T-helper 1 cell treated with Interleukin-12 subunit alpha and Interleukin-12 subunit beta and Interleukin-4 antibody, amounts not matched to agents 30 ng/mL and 1 ng/mL, for 36 hours (primary cell): ENCODE measurements around the gene FBXO40. TPM values are rescaled to one million over a fixed set of nuclear protein-coding genes. Genes with fewer than 3 reads are reported as not detected.

Experiments
- intact Hi-C: fragments of 100-400 bp; cut with micrococcal nuclease; formaldehyde crosslinking; loops from one replicate; pipeline ENCODE4 v1.15.1; 2024
- total RNA-seq: library from RNA; stranded (reverse); gene quantifications from 2 replicates; pipeline ENCODE4 v1.2.3, GENCODE V29; 2022

Gene FBXO40
- total RNA-seq, 1 donor from 2014 or later = not detected

- intact Hi-C loops = loop anchor here (2.0 to 5.0 kb wide), 3 partner anchors 57 to 1019 kb away; partner anchors contain the start of gene PARP14
Measured at GRCh38 chr3:121661376-121661775, 68.2 kb downstream of the FBXO40 start.

GRCh38 chr3:121662742-121663141 is 69.6 kb downstream of the FBXO40 start:
- intact Hi-C loops = loop anchor here (5.0 kb wide), 1 partner anchor 640 kb away; no protein-coding TSS in a partner anchor

GRCh38 chr3:121663171-121663847 is 70.1 kb downstream of the FBXO40 start:
- intact Hi-C loops = loop anchor here (5.0 kb wide), 1 partner anchor 639 kb away; no protein-coding TSS in a partner anchor

- intact Hi-C loops = no loop called here
Measured at GRCh38 chr3:121665488-121665887, 72.3 kb downstream of the FBXO40 start.

- intact Hi-C loops = no loop called here
Measured at GRCh38 chr3:121667333-121667732, 74.2 kb downstream of the FBXO40 start.

- intact Hi-C loops = no loop called here
Measured at GRCh38 chr3:121670676-121671075, 77.5 kb downstream of the FBXO40 start.

GRCh38 chr3:121677141-121677540 is 84.0 kb downstream of the FBXO40 start:
- intact Hi-C loops = no loop called here

Other genes starting within 250 kb of the FBXO40 start
- gene POLQ, start 47.4 kb upstream of the FBXO40 start, total RNA-seq = 24.6 and 27.1 TPM in 2 replicates
- not detected in 2 replicates for gene ARGFX, start 25.4 kb upstream of the FBXO40 start, total RNA-seq
- 383 and 397 TPM in 2 replicates for gene HCLS1, start 67.5 kb downstream of the FBXO40 start, total RNA-seq
- 40.4 and 42.0 TPM in 2 replicates for gene GOLGB1, start 156.4 kb downstream of the FBXO40 start, total RNA-seq
- gene IQCB1, start 241.7 kb downstream of the FBXO40 start, total RNA-seq = 32.2 and 39.1 TPM in 2 replicates
- 17.0 and 19.2 TPM in 2 replicates for gene EAF2, start 241.8 kb downstream of the FBXO40 start, total RNA-seq